SK-N-SH treated with all-trans-retinoic acid at 6 μM for 48 hours (cell line): ENCODE measurements around the gene SYPL1.

Source experiments
- ARNTL ChIP-seq: fragments of 450-650 bp; formaldehyde crosslinking; IDR thresholded peaks from 2 replicates; pipeline ENCODE4 v1.5.0; 2020; ENCODE audit warnings: low read depth, mild to moderate bottlenecking, moderate library complexity, borderline replicate concordance
- CSDC2 ChIP-seq: fragments of 250-450 bp; sonication (Bioruptor Pico); IDR thresholded peaks from 2 replicates; pipeline ENCODE4 v1.5.0; 2020; ENCODE audit warnings: mild to moderate bottlenecking, moderate library complexity
- CSRNP3 ChIP-seq: fragments of 250-450 bp; sonication (Bioruptor Pico); IDR thresholded peaks from 2 replicates; pipeline ENCODE4 v1.5.1; 2021; ENCODE audit warnings: mild to moderate bottlenecking, moderate library complexity
- GLIS3 ChIP-seq: fragments of 250-450 bp; sonication (Bioruptor Pico); IDR thresholded peaks from 2 replicates; pipeline ENCODE4 v1.5.0; 2020; ENCODE audit warnings: mild to moderate bottlenecking, moderate library complexity
- OSR1 ChIP-seq: fragments of 250-450 bp; sonication (Bioruptor Pico); IDR thresholded peaks from 2 replicates; pipeline ENCODE4 v1.8.0; 2022; ENCODE audit warnings: moderate library complexity, mild to moderate bottlenecking, inconsistent platforms
- PATZ1 ChIP-seq: fragments of 250-450 bp; sonication (Bioruptor Pico); IDR thresholded peaks from 2 replicates; pipeline ENCODE4 v1.8.0; 2020; ENCODE audit warnings: mild to moderate bottlenecking, moderate library complexity, borderline replicate concordance
- RARB ChIP-seq: fragments of 250-450 bp; sonication (Bioruptor Pico); IDR thresholded peaks from 2 replicates; pipeline ENCODE4 v1.8.0; 2021; ENCODE audit warnings: mild to moderate bottlenecking, moderate library complexity
- TSHZ2 ChIP-seq: fragments of 250-450 bp; sonication (Bioruptor Pico); IDR thresholded peaks from 2 replicates; pipeline ENCODE4 v1.5.0; 2020; ENCODE audit warnings: mild to moderate bottlenecking, moderate library complexity
- ZNF565 ChIP-seq: fragments of 450-650 bp; formaldehyde crosslinking; conservative IDR thresholded peaks from 2 replicates; pipeline ENCODE4 v1.5.0; 2020; ENCODE audit warnings: low read depth, mild to moderate bottlenecking, moderate library complexity
- ZNF70 ChIP-seq: fragments of 450-650 bp; formaldehyde crosslinking; IDR thresholded peaks from 2 replicates; pipeline ENCODE4 v1.5.0; 2020; ENCODE audit warnings: mild to moderate bottlenecking, moderate library complexity

- TF ChIP-seq PATZ1 (no peak), ARNTL (CRISPR knock-in tag) (no peak), ZNF70 (CRISPR knock-in tag) (no peak), TSHZ2 (CRISPR knock-in tag) (no peak), CSRNP3 (CRISPR knock-in tag) (no peak), OSR1 (CRISPR knock-in tag) (no peak), GLIS3 (no peak), RARB (CRISPR knock-in tag) (no peak), ZNF565 (CRISPR knock-in tag) (no peak), CSDC2 (CRISPR knock-in tag) (no peak)
These were observed 11.1 kb downstream of the SYPL1 start for GRCh38 chr7:106100863-106101629.
